Amniotic stem cell (primary cell): ENCODE measurements around the gene C15orf61.

Experiments used
- DNase-seq: peaks from one replicate; lab custom pipeline; 2025; lab: John Stamatoyannopoulos, UW

The C15orf61 gene

DNA sequence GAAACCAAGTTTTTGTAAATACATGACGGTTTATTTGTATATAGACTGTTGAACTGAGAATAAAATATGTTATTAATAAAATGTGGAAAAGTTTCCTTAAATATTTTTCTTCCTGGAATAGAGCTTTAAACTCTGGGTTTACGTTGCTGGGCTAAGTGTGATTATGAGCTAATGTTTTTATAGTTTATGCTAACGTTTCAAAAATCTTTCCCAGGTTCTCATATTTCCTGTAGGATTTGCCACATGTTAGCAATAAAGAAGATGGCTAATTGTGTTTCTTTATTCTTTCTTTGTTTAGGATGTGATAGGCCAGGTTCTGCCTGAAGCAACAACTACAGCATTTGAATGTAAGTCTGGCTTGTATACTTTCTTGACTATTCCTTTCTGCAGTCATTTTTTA lies 28.8 kb downstream of the C15orf61 start:
- DNase-seq: no peak

DNA sequence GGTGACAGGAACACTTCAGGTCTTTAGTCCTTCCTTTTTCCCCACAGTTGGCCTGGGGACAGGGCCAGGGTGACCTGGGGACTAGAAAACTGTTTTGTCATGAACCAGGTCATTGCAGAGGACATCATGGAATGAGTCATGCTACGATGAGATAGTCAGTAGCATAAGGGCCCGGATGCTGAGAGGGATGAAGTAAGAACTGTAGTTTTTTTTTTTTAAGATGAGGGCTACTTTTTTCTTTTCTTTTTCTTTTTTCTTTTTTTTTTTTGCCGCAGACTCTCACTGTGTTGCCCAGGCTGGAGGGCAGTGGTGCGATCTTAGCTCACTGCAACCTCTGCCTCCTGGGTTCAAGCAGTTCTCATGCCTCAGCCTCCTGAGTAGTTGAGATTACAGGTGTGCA lies 29.6 kb downstream of the C15orf61 start:
- no peak for DNase-seq

DNA sequence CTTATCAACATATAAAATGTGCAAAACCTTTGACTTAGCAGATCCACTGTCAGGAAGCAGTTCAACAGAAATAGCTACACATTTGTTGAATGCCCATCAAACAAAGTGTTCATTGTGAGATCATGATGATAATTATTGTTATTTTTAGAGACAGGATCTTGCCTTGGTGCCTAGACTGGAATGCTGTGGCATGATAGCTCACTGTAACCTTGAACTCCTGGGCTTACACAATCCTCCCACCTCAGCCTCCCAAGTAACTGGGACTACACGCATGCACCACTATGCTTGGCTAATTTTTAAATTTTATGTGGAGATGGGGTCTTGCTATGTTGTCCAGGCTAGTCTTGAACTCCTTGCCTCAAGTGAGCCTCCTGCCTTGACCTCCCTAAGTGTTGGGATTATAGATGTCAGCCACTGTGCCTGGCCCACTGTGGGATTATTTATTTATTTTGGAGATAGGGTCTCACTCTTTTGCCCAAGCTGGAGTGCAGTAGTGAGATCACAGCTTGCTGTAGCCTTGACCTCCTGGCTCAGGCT lies 30.3 kb downstream of the C15orf61 start:
- no peak for DNase-seq

DNA sequence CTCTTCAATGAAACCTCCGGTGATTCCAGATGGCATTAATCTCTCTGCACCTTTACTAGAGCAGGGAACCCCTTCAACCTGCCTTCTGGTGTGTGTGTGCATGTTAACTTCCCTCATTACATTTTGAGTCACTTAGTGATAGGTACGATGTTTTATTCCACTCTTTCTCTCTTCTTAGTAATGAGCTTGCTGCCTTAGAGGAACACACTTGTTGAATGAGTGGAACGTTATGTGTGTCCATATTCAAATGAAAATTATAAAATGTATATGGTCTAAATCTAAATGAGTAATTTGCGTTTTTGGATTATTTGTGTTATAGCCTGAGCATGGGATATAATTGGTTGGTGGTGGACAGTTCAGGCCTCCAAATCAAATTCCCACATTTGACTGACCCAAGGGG lies 33.6 kb downstream of the C15orf61 start:
- no peak for DNase-seq

DNA sequence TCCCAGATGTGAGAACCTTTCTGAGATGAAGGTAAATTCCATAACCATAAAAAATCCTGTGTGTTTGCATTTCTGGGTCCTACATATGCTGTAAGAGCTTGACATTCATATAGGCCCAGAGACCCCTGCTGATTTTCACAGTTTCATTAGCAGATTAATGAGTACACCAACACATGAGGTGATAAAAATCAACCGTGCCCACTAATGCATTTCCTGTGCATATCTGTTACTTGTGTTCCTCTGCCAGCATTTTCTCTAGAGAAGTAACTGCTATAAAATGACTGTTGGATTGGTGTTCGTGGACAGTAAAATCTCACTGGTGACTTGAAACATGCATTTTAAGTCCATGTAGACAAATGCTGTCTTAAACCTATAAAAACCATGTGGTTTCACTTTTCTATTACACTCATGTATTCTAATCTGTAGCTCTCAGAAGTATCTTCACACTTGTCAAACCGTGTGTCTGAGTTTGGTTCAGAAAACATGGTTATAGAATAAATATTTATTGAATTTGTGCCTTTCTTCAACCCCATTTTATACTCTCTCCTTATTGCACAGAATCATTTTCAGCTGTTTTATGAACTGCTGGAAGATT lies 36.1 kb downstream of the C15orf61 start:
- DNase-seq: no peak

GRCh38 chr15:67558502-67558901 lies 37.6 kb downstream of the C15orf61 start:
- DNase-seq: no peak

GRCh38 chr15:67559158-67559557 lies 38.2 kb downstream of the C15orf61 start:
- no peak for DNase-seq

DNA sequence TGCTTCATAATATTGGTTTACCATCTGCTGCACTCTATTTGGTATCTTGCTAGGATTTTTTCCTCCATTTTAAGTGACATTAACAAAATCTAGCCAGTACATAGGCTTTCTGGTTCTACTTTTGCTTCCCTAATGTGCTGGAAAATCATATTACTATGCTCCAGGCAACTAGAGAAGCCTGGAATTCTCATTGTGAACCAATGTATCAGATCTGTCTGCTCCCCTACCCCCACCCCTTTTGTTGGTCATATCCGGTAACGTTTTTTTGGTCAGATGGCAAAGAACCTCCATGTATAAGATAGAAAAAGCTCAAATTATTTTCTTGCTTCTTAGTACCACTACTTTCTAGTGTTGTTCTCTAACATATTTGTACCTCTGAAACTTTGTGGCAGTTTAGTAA lies 38.6 kb downstream of the C15orf61 start:
- no peak for DNase-seq

GRCh38 chr15:67560320-67560719 lies 39.4 kb downstream of the C15orf61 start:
- DNase-seq: no peak

DNA sequence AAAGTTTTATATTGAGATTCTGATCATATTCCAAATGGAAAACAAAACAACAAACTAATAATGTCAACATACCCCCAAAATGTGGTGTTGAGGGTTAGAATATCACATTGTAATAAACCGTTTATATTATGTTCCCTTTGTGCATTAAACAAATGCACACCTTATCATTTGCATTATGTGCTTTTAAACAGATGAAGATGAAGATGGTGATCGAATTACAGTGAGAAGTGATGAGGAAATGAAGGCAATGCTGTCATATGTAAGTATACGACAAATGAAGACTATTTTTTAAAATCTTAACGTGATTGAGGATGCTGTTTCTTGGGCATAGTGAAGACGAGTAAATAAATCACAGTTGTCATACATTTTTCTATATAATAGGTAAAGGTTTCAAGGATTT lies 42.2 kb downstream of the C15orf61 start:
- DNase-seq: no peak

DNA sequence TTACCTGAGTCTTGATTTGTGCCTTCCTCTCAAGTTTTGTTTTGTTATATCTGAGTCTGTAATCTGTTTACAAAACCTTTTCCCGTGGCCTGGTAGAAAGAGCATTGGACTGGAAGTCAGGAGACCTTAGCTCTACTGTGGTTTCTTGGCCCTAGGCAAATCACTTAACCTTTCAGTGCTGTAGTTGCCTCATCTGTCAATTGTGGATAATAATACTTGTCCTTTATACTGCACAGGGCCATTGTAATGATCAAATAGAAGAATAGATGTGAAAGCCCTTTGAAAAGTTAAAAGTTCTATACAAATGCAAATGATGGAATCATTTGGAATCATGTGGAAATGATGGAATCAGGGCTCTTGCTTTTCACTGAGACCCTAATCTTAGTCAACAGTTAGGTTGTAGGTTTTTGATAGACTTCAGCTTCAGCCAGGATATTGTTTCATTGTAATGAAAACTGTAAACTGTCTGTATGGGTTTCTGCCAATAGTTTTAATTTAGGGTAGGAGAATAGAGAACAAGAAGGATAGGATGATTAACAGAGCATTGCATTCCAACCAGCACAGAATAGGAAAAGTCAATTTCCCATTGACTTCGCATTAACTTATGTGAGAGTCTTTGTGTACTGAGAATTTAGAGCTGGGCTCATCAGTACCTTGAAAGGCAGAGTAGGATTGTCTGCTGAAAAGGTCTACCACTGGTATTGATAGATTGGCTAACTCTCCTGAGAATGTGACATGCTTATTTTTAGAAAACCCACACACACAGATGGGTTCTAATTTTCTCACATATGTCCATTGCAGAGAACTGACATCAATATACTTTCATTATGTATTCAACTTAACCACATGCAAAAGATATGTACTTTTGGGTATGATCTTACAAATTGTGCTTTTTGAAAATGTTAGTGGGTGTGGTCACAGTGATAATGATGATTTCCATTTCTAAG lies 43.4 kb downstream of the C15orf61 start:
- DNase-seq: no peak

GRCh38 chr15:67564968-67565345 lies 44.0 kb downstream of the C15orf61 start:
- DNase-seq: no peak

GRCh38 chr15:67569668-67570067 lies 48.7 kb downstream of the C15orf61 start:
- no peak for DNase-seq

- no peak for DNase-seq
Measured at GRCh38 chr15:67570875-67571647, 50.1 kb downstream of the C15orf61 start.

- DNase-seq: no peak
Measured at GRCh38 chr15:67571648-67572415, 50.9 kb downstream of the C15orf61 start.

- no peak for DNase-seq
Measured at GRCh38 chr15:67573194-67573593, 52.3 kb downstream of the C15orf61 start.

GRCh38 chr15:67575039-67575502 lies 54.1 kb downstream of the C15orf61 start:
- no peak for DNase-seq

DNA sequence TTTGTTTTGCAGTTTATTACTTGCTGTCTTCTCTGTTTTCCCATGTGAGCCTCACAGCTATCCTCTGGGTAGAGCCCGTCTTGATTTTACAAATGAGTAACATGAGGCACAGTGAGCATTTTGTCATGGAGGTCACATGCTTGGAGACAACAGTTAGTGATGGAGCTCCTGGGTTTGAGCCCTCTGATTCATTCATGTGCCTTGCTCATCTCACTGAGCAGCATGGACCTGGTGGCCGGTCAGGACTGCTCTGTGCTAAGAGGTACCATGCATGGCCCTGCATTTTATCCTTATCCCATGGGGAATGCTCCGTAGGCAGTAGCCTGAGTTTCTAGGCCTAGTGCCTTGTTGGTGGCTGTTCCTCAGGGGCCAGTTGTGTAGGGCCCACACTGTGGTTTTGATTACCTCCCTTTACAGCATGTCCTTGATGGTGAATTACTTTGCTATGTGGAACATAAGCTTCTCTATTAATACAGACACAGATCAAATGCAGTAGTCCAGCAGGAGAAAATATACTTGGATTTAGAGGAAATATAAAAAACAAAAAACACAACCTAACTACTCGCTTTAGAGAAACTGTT lies 57.2 kb downstream of the C15orf61 start:
- DNase-seq: no peak

GRCh38 chr15:67579164-67579563 lies 58.2 kb downstream of the C15orf61 start:
- no peak for DNase-seq
